K562 (cell line): ENCODE data around the gene ZNF358. TPM values are rescaled to one million over a fixed set of nuclear protein-coding genes. Genes with fewer than 3 reads are reported as not detected.

Source experiments
- GTF2A2 ChIP-seq: IDR thresholded peaks from 2 replicates; pipeline ENCODE4 v1.6.1; 2016; ENCODE audit warnings: mild to moderate bottlenecking, missing genetic modification characterization, missing compliant biosample characterization
- KDM1A ChIP-seq, 2 experiments: fragments of 450-650 bp; IDR thresholded peaks; 2 replicates each; pipeline ENCODE4 v1.6.1; 2016; ENCODE audit warnings: mild to moderate bottlenecking in 2 of 2
- L3MBTL2 ChIP-seq: fragments of 450-650 bp; IDR thresholded peaks from 2 replicates; pipeline ENCODE4 v1.6.1; 2016; ENCODE audit warnings: mild to moderate bottlenecking, moderate library complexity
- MAX ChIP-seq: sonication (generic); formaldehyde crosslinking; IDR thresholded peaks from 2 replicates; pipeline ENCODE4 v1.9.0; 2022; ENCODE audit warnings: mild to moderate bottlenecking, missing genetic modification reagents
- MNT ChIP-seq, 2 experiments: fragments of 450-650 bp; conservative IDR thresholded peaks; 2 replicates each; pipeline ENCODE4 v1.6.1; 2017; ENCODE audit warnings: mild to moderate bottlenecking in 2 of 2, moderate library complexity in 2 of 2
- PURB ChIP-seq: sonication (generic); formaldehyde crosslinking; IDR thresholded peaks from 2 replicates; pipeline ENCODE4 v1.9.0; 2021; ENCODE audit warnings: low read depth, mild to moderate bottlenecking, missing genetic modification reagents
- SMARCC2 ChIP-seq: fragments of 450-650 bp; IDR thresholded peaks from 2 replicates; pipeline ENCODE4 v1.6.1; 2017; ENCODE audit warnings: antibody characterized with exemption, moderate library complexity, mild to moderate bottlenecking, low read depth
- ZFP91 ChIP-seq: sonication (generic); formaldehyde crosslinking; IDR thresholded peaks from 2 replicates; pipeline ENCODE4 v1.8.0; 2022; ENCODE audit warnings: mild to moderate bottlenecking, missing genetic modification reagents
- ZNF12 ChIP-seq: sonication (generic); formaldehyde crosslinking; IDR thresholded peaks from 2 replicates; pipeline ENCODE4 v1.4.0; 2020; ENCODE audit warnings: mild to moderate bottlenecking, missing genetic modification reagents
- ZNF512 ChIP-seq: IDR thresholded peaks from 2 replicates; pipeline ENCODE4 v1.6.1; 2016; ENCODE audit warnings: missing genetic modification characterization, missing compliant biosample characterization
- polyA plus RNA-seq, 8 experiments: library from polyadenylated mRNA; depleted of rRNA in 4 of 8; stranded (reverse) in 5 of 8; unstranded in 3 of 8; fragments of >200 nt; fragmentation: Nextera tagmentation in 2 of 8; fragmentation: Illumina TruSeq in 1 of 8; extraction: Ambion mirVana in 2 of 8; extraction: Trizol in 1 of 8; gene quantifications; 2 replicates each; pipeline versions ENCODE4 v1.2.1 to v1.2.3, GENCODE V29; 2011 to 2014; ENCODE audit warnings: inconsistent platforms in 1 of 8, missing spikeins in 1 of 8
- total RNA-seq, 7 experiments: library from RNA; depleted of rRNA in 6 of 7; stranded (reverse); fragments of >200 nt in 6 of 7; fragmentation: Illumina TruSeq in 2 of 7; extraction: Trizol in 2 of 7; gene quantifications; 2 replicates each; pipeline versions ENCODE4 v1.2.1 to v1.2.3, GENCODE V29; 2011 to 2021; ENCODE audit warnings: low replicate concordance in 1 of 7

ZNF358 gene
- total and polyA plus RNA-seq, 9 of the 15 experiments (the other 6 are each of a cell fraction or from before 2014, with no cell fraction given), result 0.04 to 17.2 (median 4.9) TPM

- TF ChIP-seq MNT (conservative IDR thresholded peaks at IDR 0.05) (peak; percentile 57 to 88; a peak in 3 of 4 replicates), L3MBTL2 (no peak), ZNF512 (tag) (no peak), SMARCC2 (no peak), MAX (peak; percentile 71), ZFP91 (peak; percentile 69; the same call in 1 of the 2 replicates), PURB (CRISPR knock-in tag) (no peak), KDM1A (IDR thresholded peaks at IDR 0.05) (peak; percentile 88 to 96), ZNF12 (CRISPR knock-in tag) (0 out of 2 replicates have a peak, but pooled peaks have one; percentile 11), GTF2A2 (tag) (no peak)
Measured at GRCh38 chr19:7535047-7535997, 19.4 kb downstream of the ZNF358 start, which contains the start of gene PNPLA6 (continued).
